ENCODE results near the gene MUC22. TPM values are rescaled to one million over a fixed set of nuclear protein-coding genes. Genes with fewer than 3 reads are reported as not detected.
"Not testable (repeated sequence)": the region's sequence is repeated elsewhere in the genome, so short reads cannot be mapped to it uniquely, and the experiment has no call there.

The MUC22 gene
- total and polyA plus RNA-seq, 2 donors (not counting 1 experiment from before 2014, with no cell fraction given) = not detected

- Histone ChIP-seq H3K4me2 (ENCODE audit: extremely low read depth, insufficient read depth, low read length) (no peak overlapping the region), H3K79me2 (ENCODE audit: control insufficient read depth, insufficient read depth, low read length) (no peaks in the 10 kb centered on the region), H4K20me1 (ENCODE audit: control insufficient read depth, extremely low read depth, insufficient read depth, low read length) (no peaks in the 10 kb centered on the region), H3K9me3 (ENCODE audit: control insufficient read depth, insufficient read depth, low read depth, low read length) (no peaks in the 10 kb centered on the region), H3K27me3 (ENCODE audit: control insufficient read depth, insufficient read depth, low read length) (no peaks in the 10 kb centered on the region), H3K27ac (ENCODE audit: insufficient read depth, low read length) (no peak overlapping the region), H3K9ac (ENCODE audit: insufficient read depth, low read length) (no peak overlapping the region), H3K4me1 (ENCODE audit: control insufficient read depth, extremely low read depth, insufficient read depth, low read length) (no peaks in the 10 kb centered on the region), H3K4me3 (replicated peaks in 1 of 4; ENCODE audit: control extremely low read depth in 1 of 4, insufficient read depth in 1 of 4, low read depth in 3 of 4, low read length in 4 of 4) (no peak overlapping the region), H3K36me3 (ENCODE audit: control insufficient read depth, insufficient read depth, low read length) (no peaks in the 10 kb centered on the region), H2AFZ (ENCODE audit: low read length) (no peak overlapping the region)
- TF ChIP-seq EZH2 (IDR thresholded peaks at IDR 0.05; ENCODE audit: low read length, missing control alignments) (no peak), CTCF (conservative IDR thresholded peaks at IDR 0.05 in 1 of 2, IDR thresholded peaks at IDR 0.05 in 1 of 2; ENCODE audit: low read depth in 1 of 2, low read length in 2 of 2) (no peak)
- no peak for DNase-seq (ENCODE audit: low read depth in 2 of 2)
Observed at GRCh38 chr6:30966154-30966553, 44.1 kb upstream of the MUC22 start.

- not testable (repeated sequence) for H3K4me2 ChIP-seq (ENCODE audit: extremely low read depth, insufficient read depth, low read length); H3K9me3 ChIP-seq (ENCODE audit: control insufficient read depth, insufficient read depth, low read depth, low read length); H3K4me3 ChIP-seq (replicated peaks in 1 of 4; ENCODE audit: control extremely low read depth in 1 of 4, insufficient read depth in 1 of 4, low read depth in 3 of 4, low read length in 4 of 4); H2AFZ ChIP-seq (ENCODE audit: low read length); H3K4me1 ChIP-seq (ENCODE audit: control insufficient read depth, extremely low read depth, insufficient read depth, low read length); DNase-seq (ENCODE audit: low read depth in 2 of 2); H3K27ac ChIP-seq (ENCODE audit: insufficient read depth, low read length); H3K36me3 ChIP-seq (ENCODE audit: control insufficient read depth, insufficient read depth, low read length); H4K20me1 ChIP-seq (ENCODE audit: control insufficient read depth, extremely low read depth, insufficient read depth, low read length); H3K9ac ChIP-seq (ENCODE audit: insufficient read depth, low read length); H3K79me2 ChIP-seq (ENCODE audit: control insufficient read depth, insufficient read depth, low read length)
- H3K27me3 ChIP-seq (ENCODE audit: control insufficient read depth, insufficient read depth, low read length) = peaks cover 14% of the 10 kb centered on the region
Observed at GRCh38 chr6:30969171-30969570, 41.1 kb upstream of the MUC22 start.

- DNase-seq (ENCODE audit: low read depth in 2 of 2) = no peak
- Histone ChIP-seq H3K9me3 (ENCODE audit: control insufficient read depth, insufficient read depth, low read depth, low read length) (no peaks in the 10 kb centered on the region), H3K4me3 (replicated peaks in 1 of 4; ENCODE audit: control extremely low read depth in 1 of 4, insufficient read depth in 1 of 4, low read depth in 3 of 4, low read length in 4 of 4) (no peak overlapping the region), H3K4me1 (ENCODE audit: control insufficient read depth, extremely low read depth, insufficient read depth, low read length) (no peaks in the 10 kb centered on the region), H3K36me3 (ENCODE audit: control insufficient read depth, insufficient read depth, low read length) (no peaks in the 10 kb centered on the region), H2AFZ (ENCODE audit: low read length) (no peak overlapping the region), H4K20me1 (ENCODE audit: control insufficient read depth, extremely low read depth, insufficient read depth, low read length) (no peaks in the 10 kb centered on the region), H3K9ac (ENCODE audit: insufficient read depth, low read length) (no peak overlapping the region), H3K27me3 (ENCODE audit: control insufficient read depth, insufficient read depth, low read length) (peaks cover 14% of the 10 kb centered on the region), H3K79me2 (ENCODE audit: control insufficient read depth, insufficient read depth, low read length) (no peaks in the 10 kb centered on the region), H3K4me2 (ENCODE audit: extremely low read depth, insufficient read depth, low read length) (no peak overlapping the region), H3K27ac (ENCODE audit: insufficient read depth, low read length) (no peak overlapping the region)
- TF ChIP-seq CTCF (conservative IDR thresholded peaks at IDR 0.05 in 1 of 2, IDR thresholded peaks at IDR 0.05 in 1 of 2; ENCODE audit: low read depth in 1 of 2, low read length in 2 of 2) = no peak
Observed at GRCh38 chr6:30970946-30971345, 39.3 kb upstream of the MUC22 start.

Measured in fibroblast of lung (primary cell).